ENCODE results near the gene PRKAG2. TPM values are rescaled to one million over a fixed set of nuclear protein-coding genes. Genes with fewer than 3 reads are reported as not detected.

PRKAG2 gene
- total and polyA plus RNA-seq, 2 of the 13 experiments (the other 11 are each of a cell fraction or from before 2014, with no cell fraction given), result 0.90 to 1.3 TPM

GRCh38 chr7:151763420-151763984 lies 113.4 kb downstream of the PRKAG2 start:
- no peak overlapping the region for H3K4me2 ChIP-seq (ENCODE audit: low read depth, low read length)

More at GRCh38 chr7:151763420-151763984, 113.4 kb downstream of the PRKAG2 start:
- no peak for TF ChIP-seq YY1 (IDR thresholded peaks at IDR 0.05; ENCODE audit: insufficient read depth, insufficient replicate concordance, low read depth, low read length)
- no peak for TF ChIP-seq NFIC (IDR thresholded peaks at IDR 0.05; ENCODE audit: low read length)
- no peak for TF ChIP-seq GRHL1 (CRISPR knock-in tag; conservative IDR thresholded peaks at IDR 0.05)
- no peak for TF ChIP-seq KLF15 (CRISPR knock-in tag; IDR thresholded peaks at IDR 0.05; ENCODE audit: borderline replicate concordance)
- no peak for TF ChIP-seq NFIB (CRISPR knock-in tag; IDR thresholded peaks at IDR 0.05; ENCODE audit: borderline replicate concordance)
- no peak for TF ChIP-seq ZNF138 (CRISPR knock-in tag; IDR thresholded peaks at IDR 0.05; ENCODE audit: low read depth)
- ATAC-seq (no peak), FAIRE-seq (no peak), DNase-seq (ENCODE audit: low spot score) (no peak)
- WGBS (ENCODE audit: low lambda C conversion rate), result 24% methylated on average over 9 of the region's 13 CpGs
- Histone ChIP-seq H3K4me3 (replicated peaks in 1 of 3; ENCODE audit: insufficient read depth in 1 of 3, low read depth in 2 of 3, low read length in 3 of 3) (no peak overlapping the region), H3K36me3 (replicated peaks in 1 of 2; ENCODE audit: control insufficient read depth in 1 of 2, insufficient read depth in 2 of 2, low read length in 2 of 2) (no peaks in the 10 kb centered on the region), H3K9ac (ENCODE audit: insufficient read depth, low read depth, low read length) (no peak overlapping the region), H4K20me1 (ENCODE audit: insufficient read depth, low read length) (no peaks in the 10 kb centered on the region), H3K27ac (ENCODE audit: extremely low read length, insufficient read depth, low read length) (no peak overlapping the region), H3K9me3 (ENCODE audit: low read length) (no peaks in the 10 kb centered on the region), H3K27me3 (ENCODE audit: control insufficient read depth in 1 of 2, insufficient read depth in 2 of 2, low read length in 2 of 2) (peaks cover 3 to 47% of the 10 kb centered on the region in 2 experiments; a peak in 4 of 5 replicates), H3K4me1 (ENCODE audit: insufficient read depth, low read length) (no peaks in the 10 kb centered on the region), H3K79me2 (ENCODE audit: insufficient read depth, low read length) (no peaks in the 10 kb centered on the region), H2AFZ (ENCODE audit: low read length) (no peak overlapping the region)
- in situ Hi-C loops (cut with HindIII; ENCODE audit: extremely low pct_ligation_motif_present, low pct_unique_long_range_greater_than_20kb), result no loop called here
- BruUV-seq (replicated peaks), result no TSS peak
- POLR2A ChIA-PET, result no interaction called here
- intact Hi-C loops (cut with micrococcal nuclease; ENCODE audit: unreplicated experiment), result no loop called here
- CTCF ChIA-PET (ENCODE audit: low intra/inter-chr PET ratio, low total read pairs), result no interaction called here
